HepG2 (cell line): ENCODE data around the gene GLRX2. TPM values are rescaled to one million over a fixed set of nuclear protein-coding genes. Genes with fewer than 3 reads are reported as not detected.
A peak's percentile ranks its signal among the peaks of the same experiment; 100 is the strongest.

Source experiments
- BCLAF1 ChIP-seq: fragments of 450-650 bp; IDR thresholded peaks from 2 replicates; pipeline ENCODE4 v1.6.1; 2017; ENCODE audit warnings: mild to moderate bottlenecking
- BRD4 ChIP-seq: sonication (generic); formaldehyde crosslinking; IDR thresholded peaks from 2 replicates; pipeline ENCODE4 v1.4.0; 2020; ENCODE audit warnings: missing genetic modification reagents
- NCOA5 ChIP-seq: sonication (generic); formaldehyde crosslinking; IDR thresholded peaks from 2 replicates; pipeline ENCODE4 v1.4.0; 2020; ENCODE audit warnings: missing genetic modification reagents
- NCOR1 ChIP-seq: fragments of 200-600 bp; sonication (generic); IDR thresholded peaks from 2 replicates; pipeline ENCODE4 v1.7.0; 2017; ENCODE audit warnings: antibody characterized with exemption, low read length, borderline replicate concordance
- PCBP1 ChIP-seq: fragments of 200-400 bp; formaldehyde crosslinking; IDR thresholded peaks from 2 replicates; pipeline ENCODE4 v1.6.1; 2017; ENCODE audit warnings: mild to moderate bottlenecking, low read depth, low read length, borderline replicate concordance
- ZBTB3 ChIP-seq: sonication (generic); formaldehyde crosslinking; IDR thresholded peaks from 2 replicates; pipeline ENCODE4 v1.4.0; 2020; ENCODE audit warnings: low read depth, mild to moderate bottlenecking, moderate library complexity, missing genetic modification reagents, borderline replicate concordance
- ZNF20 ChIP-seq: sonication (generic); formaldehyde crosslinking; IDR thresholded peaks from 2 replicates; pipeline ENCODE4 v1.4.0; 2020; ENCODE audit warnings: mild to moderate bottlenecking, moderate library complexity, missing genetic modification reagents
- ZNF280D ChIP-seq: sonication (generic); formaldehyde crosslinking; IDR thresholded peaks from 2 replicates; pipeline ENCODE4 v1.5.1; 2020; ENCODE audit warnings: mild to moderate bottlenecking, missing genetic modification reagents
- ZNF615 ChIP-seq: sonication (generic); formaldehyde crosslinking; IDR thresholded peaks from 2 replicates; pipeline ENCODE4 v1.5.0; 2020; ENCODE audit warnings: mild to moderate bottlenecking, missing genetic modification reagents, borderline replicate concordance
- ZSCAN12 ChIP-seq: sonication (generic); formaldehyde crosslinking; IDR thresholded peaks from 2 replicates; pipeline ENCODE4 v1.9.0; 2021; ENCODE audit warnings: mild to moderate bottlenecking, missing genetic modification reagents
- polyA plus RNA-seq, 8 experiments: library from polyadenylated mRNA; depleted of rRNA in 3 of 8; stranded (reverse) in 7 of 8; unstranded in 1 of 8; fragments of >200 nt; fragmentation: Illumina TruSeq in 4 of 8; extraction: Trizol in 4 of 8; gene quantifications; 2 replicates each; pipeline versions ENCODE4 v1.2.1 to v1.2.3, GENCODE V29; 2011 to 2016; ENCODE audit warnings: low read depth in 4 of 8, missing spikeins in 1 of 8, mixed read lengths in 1 of 8; ENCODE audit not compliant: insufficient read depth in 1 of 8
- total RNA-seq, 5 experiments: library from RNA; depleted of rRNA; stranded (reverse); fragments of >200 nt; fragmentation: Illumina TruSeq; extraction: Trizol; gene quantifications; 2 replicates each; pipeline ENCODE4 v1.2.3, GENCODE V29; 2016; ENCODE audit warnings: low read depth in 1 of 5
- TF ChIP-seq, protein P1 (sequence below): sonication (generic); formaldehyde crosslinking; IDR thresholded peaks from 2 replicates; pipeline ENCODE4 v1.5.0; 2020; ENCODE audit warnings: mild to moderate bottlenecking, missing genetic modification reagents
- TF ChIP-seq, protein P2 (sequence below): fragments of 450-650 bp; IDR thresholded peaks from 2 replicates; pipeline ENCODE4 v1.6.1; 2017
- TF ChIP-seq, protein P3 (sequence below): sonication (generic); formaldehyde crosslinking; IDR thresholded peaks from 2 replicates; pipeline ENCODE4 v1.4.0; 2020; ENCODE audit warnings: mild to moderate bottlenecking, low read depth, missing genetic modification reagents
- TF ChIP-seq, protein P4 (sequence below): sonication (generic); formaldehyde crosslinking; IDR thresholded peaks from 2 replicates; pipeline ENCODE4 v1.5.0; 2020; ENCODE audit warnings: mild to moderate bottlenecking, missing genetic modification reagents

GLRX2 gene
- total and polyA plus RNA-seq, 2 of the 13 experiments (the other 11 are each of a cell fraction or from before 2014, with no cell fraction given) = 11.9 to 39.0 TPM

GRCh38 chr1:193058529-193059281 is 46.5 kb downstream of the GLRX2 start (continued):
- TF ChIP-seq ZSCAN12 (CRISPR knock-in tag) = 0 out of 2 replicates have a peak, but pooled peaks have one; percentile 9
- TF ChIP-seq ZNF20 (CRISPR knock-in tag) = no peak
- TF ChIP-seq, protein P1, sequence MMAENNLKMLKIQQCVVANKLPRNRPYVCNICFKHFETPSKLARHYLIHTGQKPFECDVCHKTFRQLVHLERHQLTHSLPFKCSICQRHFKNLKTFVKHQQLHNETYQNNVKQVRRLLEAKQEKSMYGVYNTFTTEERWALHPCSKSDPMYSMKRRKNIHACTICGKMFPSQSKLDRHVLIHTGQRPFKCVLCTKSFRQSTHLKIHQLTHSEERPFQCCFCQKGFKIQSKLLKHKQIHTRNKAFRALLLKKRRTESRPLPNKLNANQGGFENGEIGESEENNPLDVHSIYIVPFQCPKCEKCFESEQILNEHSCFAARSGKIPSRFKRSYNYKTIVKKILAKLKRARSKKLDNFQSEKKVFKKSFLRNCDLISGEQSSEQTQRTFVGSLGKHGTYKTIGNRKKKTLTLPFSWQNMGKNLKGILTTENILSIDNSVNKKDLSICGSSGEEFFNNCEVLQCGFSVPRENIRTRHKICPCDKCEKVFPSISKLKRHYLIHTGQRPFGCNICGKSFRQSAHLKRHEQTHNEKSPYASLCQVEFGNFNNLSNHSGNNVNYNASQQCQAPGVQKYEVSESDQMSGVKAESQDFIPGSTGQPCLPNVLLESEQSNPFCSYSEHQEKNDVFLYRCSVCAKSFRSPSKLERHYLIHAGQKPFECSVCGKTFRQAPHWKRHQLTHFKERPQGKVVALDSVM (CRISPR knock-in tag) = no peak
- TF ChIP-seq, protein P2, sequence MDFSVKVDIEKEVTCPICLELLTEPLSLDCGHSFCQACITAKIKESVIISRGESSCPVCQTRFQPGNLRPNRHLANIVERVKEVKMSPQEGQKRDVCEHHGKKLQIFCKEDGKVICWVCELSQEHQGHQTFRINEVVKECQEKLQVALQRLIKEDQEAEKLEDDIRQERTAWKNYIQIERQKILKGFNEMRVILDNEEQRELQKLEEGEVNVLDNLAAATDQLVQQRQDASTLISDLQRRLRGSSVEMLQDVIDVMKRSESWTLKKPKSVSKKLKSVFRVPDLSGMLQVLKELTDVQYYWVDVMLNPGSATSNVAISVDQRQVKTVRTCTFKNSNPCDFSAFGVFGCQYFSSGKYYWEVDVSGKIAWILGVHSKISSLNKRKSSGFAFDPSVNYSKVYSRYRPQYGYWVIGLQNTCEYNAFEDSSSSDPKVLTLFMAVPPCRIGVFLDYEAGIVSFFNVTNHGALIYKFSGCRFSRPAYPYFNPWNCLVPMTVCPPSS = no peak
- TF ChIP-seq, protein P3, sequence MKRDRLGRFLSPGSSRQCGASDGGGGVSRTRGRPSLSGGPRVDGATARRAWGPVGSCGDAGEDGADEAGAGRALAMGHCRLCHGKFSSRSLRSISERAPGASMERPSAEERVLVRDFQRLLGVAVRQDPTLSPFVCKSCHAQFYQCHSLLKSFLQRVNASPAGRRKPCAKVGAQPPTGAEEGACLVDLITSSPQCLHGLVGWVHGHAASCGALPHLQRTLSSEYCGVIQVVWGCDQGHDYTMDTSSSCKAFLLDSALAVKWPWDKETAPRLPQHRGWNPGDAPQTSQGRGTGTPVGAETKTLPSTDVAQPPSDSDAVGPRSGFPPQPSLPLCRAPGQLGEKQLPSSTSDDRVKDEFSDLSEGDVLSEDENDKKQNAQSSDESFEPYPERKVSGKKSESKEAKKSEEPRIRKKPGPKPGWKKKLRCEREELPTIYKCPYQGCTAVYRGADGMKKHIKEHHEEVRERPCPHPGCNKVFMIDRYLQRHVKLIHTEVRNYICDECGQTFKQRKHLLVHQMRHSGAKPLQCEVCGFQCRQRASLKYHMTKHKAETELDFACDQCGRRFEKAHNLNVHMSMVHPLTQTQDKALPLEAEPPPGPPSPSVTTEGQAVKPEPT (CRISPR knock-in tag) = 0 out of 2 replicates have a peak, but pooled peaks have one; percentile 5
- no peak for TF ChIP-seq BRD4
- TF ChIP-seq NCOA5 = no peak
- TF ChIP-seq, protein P4, sequence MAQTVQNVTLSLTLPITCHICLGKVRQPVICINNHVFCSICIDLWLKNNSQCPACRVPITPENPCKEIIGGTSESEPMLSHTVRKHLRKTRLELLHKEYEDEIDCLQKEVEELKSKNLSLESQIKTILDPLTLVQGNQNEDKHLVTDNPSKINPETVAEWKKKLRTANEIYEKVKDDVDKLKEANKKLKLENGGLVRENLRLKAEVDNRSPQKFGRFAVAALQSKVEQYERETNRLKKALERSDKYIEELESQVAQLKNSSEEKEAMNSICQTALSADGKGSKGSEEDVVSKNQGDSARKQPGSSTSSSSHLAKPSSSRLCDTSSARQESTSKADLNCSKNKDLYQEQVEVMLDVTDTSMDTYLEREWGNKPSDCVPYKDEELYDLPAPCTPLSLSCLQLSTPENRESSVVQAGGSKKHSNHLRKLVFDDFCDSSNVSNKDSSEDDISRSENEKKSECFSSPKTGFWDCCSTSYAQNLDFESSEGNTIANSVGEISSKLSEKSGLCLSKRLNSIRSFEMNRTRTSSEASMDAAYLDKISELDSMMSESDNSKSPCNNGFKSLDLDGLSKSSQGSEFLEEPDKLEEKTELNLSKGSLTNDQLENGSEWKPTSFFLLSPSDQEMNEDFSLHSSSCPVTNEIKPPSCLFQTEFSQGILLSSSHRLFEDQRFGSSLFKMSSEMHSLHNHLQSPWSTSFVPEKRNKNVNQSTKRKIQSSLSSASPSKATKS (CRISPR knock-in tag) = peak; percentile 65; the same call in 1 of the 2 replicates
- no peak for TF ChIP-seq ZNF280D (CRISPR knock-in tag)
- TF ChIP-seq ZBTB3 (CRISPR knock-in tag) = no peak
- TF ChIP-seq ZNF615 = no peak
- TF ChIP-seq NCOR1 = no peak
- no peak for TF ChIP-seq PCBP1
- TF ChIP-seq BCLAF1 = no peak
